Subcutaneous abdominal adipose tissue (tissue), 5 donors: ENCODE results near the gene HECW1.
"Not testable (repeated sequence)": the region's sequence is repeated elsewhere in the genome, so short reads cannot be mapped to it uniquely, and the experiment has no call there.

Source experiments
- H3K27ac ChIP-seq: one replicate; pipeline ENCODE4 v1.7.0; 2013; ENCODE audit warnings: low read depth, mild to moderate bottlenecking, inconsistent platforms, low read length, moderate library complexity
- H3K27me3 ChIP-seq, 5 donors: one replicate each; pipeline ENCODE4 v1.7.0; 2013; ENCODE audit warnings: low read length in 5 of 5, inconsistent platforms in 1 of 5; ENCODE audit not compliant: control insufficient read depth in 5 of 5, insufficient read depth in 4 of 5
- H3K36me3 ChIP-seq, 5 donors: one replicate each; pipeline ENCODE4 v1.7.0; 2013; ENCODE audit warnings: low read length in 5 of 5; ENCODE audit not compliant: control insufficient read depth in 5 of 5, insufficient read depth in 5 of 5
- H3K4me1 ChIP-seq, 5 donors: one replicate each; pipeline ENCODE4 v1.7.0; 2013; ENCODE audit warnings: low read length in 5 of 5, mild to moderate bottlenecking in 3 of 5, moderate library complexity in 1 of 5; ENCODE audit not compliant: control insufficient read depth in 5 of 5, insufficient read depth in 5 of 5
- H3K4me3 ChIP-seq, 5 donors: one replicate each; pipeline ENCODE4 v1.7.0; 2013; ENCODE audit warnings: low read length in 5 of 5, low read depth in 1 of 5
- H3K9ac ChIP-seq, 5 donors: one replicate each; pipeline ENCODE4 v1.7.0; 2013; ENCODE audit warnings: low read length in 5 of 5, mild to moderate bottlenecking in 4 of 5, moderate library complexity in 3 of 5
- H3K9me3 ChIP-seq, 5 donors: one replicate each; pipeline ENCODE4 v1.7.0; 2013; ENCODE audit warnings: low read length in 5 of 5; ENCODE audit not compliant: control insufficient read depth in 5 of 5
- donor health status: healthy.
- donor health status: healthy.
- donor health status: healthy.
- donor health status: healthy.
- donor health status: healthy.

The HECW1 gene

DNA sequence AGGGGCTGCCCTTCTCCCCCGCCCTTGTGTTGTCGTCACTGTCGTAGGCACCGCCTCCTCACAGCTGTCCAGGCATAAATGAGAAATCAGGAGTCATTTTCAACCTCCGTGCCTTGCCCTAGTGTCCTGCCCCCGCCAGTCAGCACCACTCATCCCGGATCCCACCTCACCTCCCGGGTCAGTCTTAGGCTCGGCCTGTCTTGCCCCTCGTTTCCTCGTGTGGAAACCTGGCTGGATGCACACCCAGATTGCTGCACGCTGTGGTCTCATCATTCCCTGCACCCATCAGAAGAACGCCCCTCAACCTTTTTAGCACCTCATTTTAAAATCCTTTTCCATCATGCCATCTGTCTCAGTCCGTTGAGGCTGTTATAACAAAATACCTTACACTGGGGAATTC, 213.1 kb downstream of the HECW1 start:
- Histone ChIP-seq H3K4me1 (no peaks in the 10 kb centered on the region), H3K9me3 (no peaks in the 10 kb centered on the region), H3K27me3 (no peaks in the 10 kb centered on the region), H3K4me3 (no peak overlapping the region), H3K9ac (no peak overlapping the region), H3K36me3 (no peaks in the 10 kb centered on the region), H3K27ac (no peak overlapping the region)

DNA sequence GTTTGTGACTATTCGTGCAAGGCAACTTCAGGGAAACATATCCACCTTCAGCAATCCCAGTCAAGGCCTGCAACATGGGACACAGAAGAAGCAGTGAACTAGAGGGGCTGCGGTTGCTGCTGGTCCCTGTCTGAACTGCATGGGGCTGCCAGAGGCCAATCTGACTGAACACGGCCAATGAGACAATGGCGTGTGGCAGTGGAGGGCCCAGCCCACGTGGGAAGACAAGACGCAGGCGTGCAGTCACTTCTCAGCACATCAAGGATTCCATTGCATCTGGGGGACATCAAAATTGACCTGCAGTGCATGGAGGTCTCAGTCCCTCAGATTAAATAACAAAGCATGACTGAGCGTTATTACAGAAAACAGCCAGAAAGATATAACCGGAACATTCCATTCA, 215.9 kb downstream of the HECW1 start:
- no peak overlapping the region for H3K4me3 ChIP-seq
- H3K4me1 ChIP-seq = no peaks in the 10 kb centered on the region
- H3K27ac ChIP-seq = no peak overlapping the region
- H3K9me3 ChIP-seq = no peaks in the 10 kb centered on the region
- H3K9ac ChIP-seq = no peak overlapping the region
- no peaks in the 10 kb centered on the region for H3K27me3 ChIP-seq
- H3K36me3 ChIP-seq = no peaks in the 10 kb centered on the region

DNA sequence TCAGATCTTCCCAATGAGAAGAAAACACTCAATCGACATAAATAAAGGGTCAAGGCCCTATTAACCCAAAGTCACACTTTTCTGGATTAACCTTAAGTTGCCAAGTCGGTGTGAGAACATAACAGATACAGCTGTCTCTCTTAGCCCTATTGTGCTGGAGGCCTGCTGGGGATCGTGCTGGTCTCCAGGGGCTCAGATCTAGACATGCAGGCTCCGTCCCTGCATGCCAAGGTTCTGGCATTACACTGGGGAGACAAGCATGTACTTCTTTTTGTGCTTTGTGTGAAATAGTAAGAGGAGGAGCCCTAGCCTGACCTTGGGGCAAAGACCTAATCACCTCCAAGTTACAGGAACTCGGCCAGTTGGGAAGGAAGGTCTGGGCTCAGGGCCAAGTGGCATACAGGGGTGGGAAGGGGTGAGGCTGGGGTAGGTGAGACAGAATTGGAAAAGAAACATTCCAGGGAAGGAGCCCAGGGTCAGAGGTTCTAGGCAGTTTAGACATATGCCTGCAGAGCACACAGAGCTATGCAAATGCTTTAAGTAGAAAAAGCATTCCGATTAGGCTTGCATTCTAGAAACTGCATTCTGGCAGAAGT, 216.4 kb downstream of the HECW1 start:
- Histone ChIP-seq H3K4me3 (no peak overlapping the region), H3K27me3 (no peaks in the 10 kb centered on the region), H3K9me3 (no peaks in the 10 kb centered on the region), H3K4me1 (peaks cover 0 to 5% (median 0%) of the 10 kb centered on the region in 5 donors), H3K36me3 (no peaks in the 10 kb centered on the region), H3K27ac (no peak overlapping the region), H3K9ac (no peak overlapping the region)

DNA sequence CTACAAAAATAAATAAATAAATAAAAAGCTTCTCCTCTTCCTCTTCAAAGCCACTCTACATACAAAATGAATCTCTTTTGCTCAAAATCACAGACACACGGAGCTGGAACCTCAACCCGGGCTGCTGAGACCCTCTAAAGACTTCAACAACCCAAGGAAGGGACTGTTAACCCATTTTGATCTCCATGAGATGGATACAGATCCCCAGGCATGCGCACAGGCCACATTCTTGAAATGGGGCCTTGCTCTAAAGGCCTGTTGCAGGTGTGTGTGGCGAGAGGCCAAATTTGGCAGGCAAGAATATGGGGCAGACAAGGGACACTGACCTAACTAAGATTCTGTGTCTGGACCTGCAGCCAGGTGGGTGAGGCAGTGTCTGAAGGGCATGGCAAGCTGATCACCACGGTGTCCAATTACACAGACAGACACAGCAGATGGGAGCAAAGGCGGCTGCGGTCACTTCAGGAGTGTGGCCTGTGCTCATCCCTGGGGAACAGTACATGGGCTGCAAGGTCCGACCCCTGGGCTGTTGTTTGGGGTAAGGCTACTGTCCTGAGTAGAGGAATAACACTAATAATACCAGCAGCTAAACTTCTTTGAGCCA, 219.8 kb downstream of the HECW1 start:
- H3K4me3 ChIP-seq = no peak overlapping the region
- no peaks in the 10 kb centered on the region for H3K9me3 ChIP-seq
- no peaks in the 10 kb centered on the region for H3K36me3 ChIP-seq
- peaks cover 0 to 7% (median 0%) of the 10 kb centered on the region in 5 donors for H3K4me1 ChIP-seq
- H3K27me3 ChIP-seq = no peaks in the 10 kb centered on the region
- H3K27ac ChIP-seq = no peak overlapping the region
- no peak overlapping the region for H3K9ac ChIP-seq

DNA sequence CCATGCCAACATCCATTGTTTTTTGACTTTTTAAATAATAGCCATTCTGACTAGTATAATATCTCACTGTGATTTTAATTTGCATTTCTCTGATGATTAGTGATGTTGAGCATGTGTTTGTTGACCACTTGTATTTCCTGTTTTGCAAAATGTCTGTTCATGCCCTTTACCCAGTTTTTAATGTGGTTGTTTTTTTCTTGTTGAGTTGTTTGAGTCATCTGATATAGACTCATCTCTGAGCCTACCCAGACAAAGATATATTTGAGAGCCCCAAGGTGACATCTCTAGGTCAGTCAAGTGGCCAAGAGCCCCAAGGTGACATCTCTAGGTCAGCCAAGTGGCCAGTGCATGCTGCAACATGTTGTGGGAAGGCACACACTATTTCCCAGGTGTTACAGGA, 224.7 kb downstream of the HECW1 start:
- no peaks in the 10 kb centered on the region for H3K36me3 ChIP-seq
- no peaks in the 10 kb centered on the region for H3K27me3 ChIP-seq
- H3K4me3 ChIP-seq = no peak overlapping the region
- no peak overlapping the region for H3K27ac ChIP-seq
- H3K9me3 ChIP-seq = no peaks in the 10 kb centered on the region
- no peak overlapping the region for H3K9ac ChIP-seq
- H3K4me1 ChIP-seq = peaks cover 0 to 7% (median 0%) of the 10 kb centered on the region in 5 donors

DNA sequence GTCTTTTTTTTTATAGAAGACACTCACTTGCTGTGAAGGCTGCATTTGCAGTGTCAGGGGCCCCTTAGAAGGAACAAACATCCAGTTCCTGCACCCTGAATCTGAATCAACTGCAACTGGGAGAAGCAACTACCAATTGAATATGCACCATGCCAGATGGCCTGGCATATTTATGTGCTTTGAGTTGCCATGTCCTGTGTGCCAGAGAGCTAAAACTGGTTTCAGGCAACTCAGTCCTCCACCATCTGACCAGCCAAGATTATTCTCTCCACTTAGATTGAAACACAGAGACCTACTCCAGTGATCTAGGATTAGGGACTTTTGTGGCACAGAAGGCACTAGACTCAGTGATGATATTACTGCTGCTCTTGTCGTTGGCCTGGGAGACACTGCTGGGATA, 225.4 kb downstream of the HECW1 start:
- Histone ChIP-seq H3K9me3 (no peaks in the 10 kb centered on the region), H3K36me3 (no peaks in the 10 kb centered on the region), H3K4me3 (no peak overlapping the region), H3K4me1 (peaks cover 0 to 7% (median 0%) of the 10 kb centered on the region in 5 donors), H3K27me3 (no peaks in the 10 kb centered on the region), H3K27ac (no peak overlapping the region), H3K9ac (no peak overlapping the region)

DNA sequence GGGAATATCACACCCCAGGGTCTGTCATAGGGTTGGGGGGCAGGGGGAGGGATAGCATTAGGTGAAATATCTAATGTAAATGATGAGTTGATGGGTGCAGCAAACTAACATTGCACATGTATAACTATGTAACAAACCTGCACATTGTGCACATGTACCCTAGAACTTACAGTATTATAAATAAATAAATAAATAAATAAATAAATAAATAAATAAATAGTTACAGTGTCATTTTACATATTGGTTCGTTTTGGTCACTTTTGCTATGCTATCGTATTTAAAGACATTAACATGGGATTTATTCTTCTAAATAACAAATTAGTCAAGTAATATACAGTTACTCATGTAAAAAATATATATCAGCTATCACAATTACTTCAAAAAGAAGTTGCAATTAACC, 228.7 kb downstream of the HECW1 start:
- no peaks in the 10 kb centered on the region for H3K36me3 ChIP-seq
- no peak overlapping the region for H3K4me3 ChIP-seq
- no peak overlapping the region for H3K9ac ChIP-seq
- H3K27ac ChIP-seq = no peak overlapping the region
- no peaks in the 10 kb centered on the region for H3K4me1 ChIP-seq
- no peaks in the 10 kb centered on the region for H3K9me3 ChIP-seq
- no peaks in the 10 kb centered on the region for H3K27me3 ChIP-seq

DNA sequence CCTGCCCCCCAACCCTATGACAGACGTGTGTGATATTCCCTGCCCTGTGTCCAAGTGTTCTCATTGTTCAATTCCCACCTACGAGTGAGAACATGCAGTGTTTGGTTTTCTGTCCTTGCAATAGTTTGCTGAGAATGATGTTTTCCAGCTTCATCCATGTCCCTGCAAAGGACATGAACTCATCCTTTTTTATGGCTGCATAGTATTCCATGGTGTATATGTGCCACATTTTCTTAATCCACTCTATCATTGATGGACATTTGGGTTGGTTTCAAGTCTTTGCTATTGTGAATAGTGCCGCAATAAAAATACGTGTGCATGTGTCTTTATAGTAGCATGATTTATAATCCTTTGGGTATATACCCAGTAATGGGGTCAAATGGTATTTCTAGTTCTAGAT, 231.0 kb downstream of the HECW1 start:
- not testable (repeated sequence) for H3K4me1 ChIP-seq, H3K4me3 ChIP-seq, H3K36me3 ChIP-seq, H3K27ac ChIP-seq, H3K9ac ChIP-seq, H3K27me3 ChIP-seq, H3K9me3 ChIP-seq

DNA sequence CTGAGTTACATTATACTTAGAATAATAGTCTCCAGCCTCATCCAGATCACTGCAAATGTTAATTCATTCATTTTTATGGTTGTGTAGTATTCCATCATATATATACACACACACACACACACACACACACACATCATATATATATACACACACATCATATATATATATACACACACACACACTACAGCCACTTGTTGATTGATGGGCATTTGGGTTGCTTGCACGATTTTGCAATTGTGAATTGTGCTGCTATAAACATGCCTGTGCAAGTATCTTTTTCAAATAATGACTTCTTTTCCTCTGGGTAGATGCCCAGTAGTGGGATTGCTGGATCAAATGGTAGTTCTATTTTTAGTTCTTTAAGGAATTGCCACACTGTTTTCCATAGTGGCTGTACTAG, 233.2 kb downstream of the HECW1 start:
- H3K4me3 ChIP-seq, H3K27me3 ChIP-seq, H3K4me1 ChIP-seq, H3K9ac ChIP-seq, H3K27ac ChIP-seq, H3K36me3 ChIP-seq, H3K9me3 ChIP-seq: not testable (repeated sequence)

DNA sequence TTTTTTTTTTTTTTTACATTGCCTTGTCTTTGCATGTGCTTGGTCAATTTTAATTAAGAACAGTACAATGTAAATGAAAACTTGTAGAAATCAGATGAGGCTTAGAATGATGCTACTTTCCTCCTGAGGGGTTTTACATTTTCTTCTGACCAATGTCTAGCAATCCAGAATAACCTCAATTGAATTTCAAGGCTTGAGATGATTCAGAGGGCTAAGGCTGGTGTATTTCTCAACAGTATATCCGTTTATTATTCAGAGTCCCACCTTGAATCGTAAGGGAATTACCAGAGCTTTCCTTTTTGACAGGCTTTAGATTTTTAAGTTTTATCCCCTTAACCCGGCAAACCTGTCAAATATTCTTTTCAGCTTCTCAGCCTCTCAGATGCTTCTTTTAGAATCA, 239.2 kb downstream of the HECW1 start:
- Histone ChIP-seq H3K4me1 (no peaks in the 10 kb centered on the region), H3K9ac (no peak overlapping the region), H3K27ac (no peak overlapping the region), H3K36me3 (no peaks in the 10 kb centered on the region), H3K4me3 (no peak overlapping the region), H3K27me3 (no peaks in the 10 kb centered on the region), H3K9me3 (peaks cover 0 to 9% (median 3%) of the 10 kb centered on the region in 5 donors)
